ENCODE results near the gene SPINT2.

SPINT2 gene

GRCh38 chr19:38270587-38271167 lies 6.3 kb downstream of the SPINT2 start:
- no peak for DNase-seq

- no peak for DNase-seq
Measured at GRCh38 chr19:38273499-38273898, 9.1 kb downstream of the SPINT2 start.

GRCh38 chr19:38274739-38275138 lies 10.4 kb downstream of the SPINT2 start:
- DNase-seq, result no peak

- no peak for DNase-seq
Measured at GRCh38 chr19:38276942-38277517, 12.7 kb downstream of the SPINT2 start.

- DNase-seq, result no peak
Measured at GRCh38 chr19:38277549-38277948, 13.2 kb downstream of the SPINT2 start.

GRCh38 chr19:38277969-38278680 lies 13.8 kb downstream of the SPINT2 start:
- no peak for DNase-seq

- no peak for DNase-seq
Measured at GRCh38 chr19:38278751-38279150, 14.4 kb downstream of the SPINT2 start.

- no peak for DNase-seq
Measured at GRCh38 chr19:38280030-38280921, 15.9 kb downstream of the SPINT2 start.

- no peak for DNase-seq
Measured at GRCh38 chr19:38281811-38282566, 17.6 kb downstream of the SPINT2 start.

GRCh38 chr19:38283271-38283670 lies 18.9 kb downstream of the SPINT2 start:
- no peak for DNase-seq

- DNase-seq, result no peak
Measured at GRCh38 chr19:38284422-38284821, 20.0 kb downstream of the SPINT2 start.

- DNase-seq, result no peak
Measured at GRCh38 chr19:38285567-38285966, 21.2 kb downstream of the SPINT2 start.

GRCh38 chr19:38287604-38288003 lies 23.2 kb downstream of the SPINT2 start:
- DNase-seq, result no peak

- no peak for DNase-seq
Measured at GRCh38 chr19:38288123-38288855, 23.9 kb downstream of the SPINT2 start.

- no peak for DNase-seq
Measured at GRCh38 chr19:38289955-38290354, 25.6 kb downstream of the SPINT2 start.

GRCh38 chr19:38290631-38291147 lies 26.3 kb downstream of the SPINT2 start:
- no peak for DNase-seq

GRCh38 chr19:38291855-38292254 lies 27.5 kb downstream of the SPINT2 start:
- DNase-seq, result no peak

GRCh38 chr19:38293281-38293680 lies 28.9 kb downstream of the SPINT2 start:
- no peak for DNase-seq

GRCh38 chr19:38294090-38294489 lies 29.7 kb downstream of the SPINT2 start:
- DNase-seq, result no peak

- no peak for DNase-seq
Measured at GRCh38 chr19:38298821-38299680, 34.7 kb downstream of the SPINT2 start.

Data from DMS 273 treated with DMSO at 0.1 percent for 48 hours (cell line).